GM21381 (cell line): Measurements from ENCODE around the gene FYN.

Experiments
- ATAC-seq: cut with Tn5 transposase; IDR thresholded peaks from one replicate; pipeline ENCODE4 v1.9.1; 2021; ENCODE audit warnings: mild to moderate bottlenecking, moderate library complexity; ENCODE audit not compliant: unreplicated experiment

Gene FYN

GRCh38 chr6:111757342-111757741 lies 115.9 kb downstream of the FYN start:
- no peak for ATAC-seq

GRCh38 chr6:111754423-111754822 lies 118.8 kb downstream of the FYN start:
- no peak for ATAC-seq

- ATAC-seq: no peak
Observed at GRCh38 chr6:111753573-111753972, 119.7 kb downstream of the FYN start.

- ATAC-seq: no peak
Observed at GRCh38 chr6:111752476-111752875, 120.8 kb downstream of the FYN start.

GRCh38 chr6:111750753-111751673 lies 122.2 kb downstream of the FYN start:
- ATAC-seq: peak; percentile 86

- no peak for ATAC-seq
Observed at GRCh38 chr6:111750153-111750552, 123.1 kb downstream of the FYN start.

GRCh38 chr6:111748231-111748647 lies 125.0 kb downstream of the FYN start:
- no peak for ATAC-seq

GRCh38 chr6:111747829-111748228 lies 125.4 kb downstream of the FYN start:
- no peak for ATAC-seq

- no peak for ATAC-seq
Observed at GRCh38 chr6:111747396-111747795, 125.9 kb downstream of the FYN start.

- no peak for ATAC-seq
Observed at GRCh38 chr6:111746983-111747382, 126.3 kb downstream of the FYN start.

GRCh38 chr6:111745636-111746035 lies 127.6 kb downstream of the FYN start:
- ATAC-seq: no peak

GRCh38 chr6:111745186-111745585 lies 128.1 kb downstream of the FYN start:
- ATAC-seq: no peak

GRCh38 chr6:111743862-111744692 lies 129.2 kb downstream of the FYN start:
- no peak for ATAC-seq

- no peak for ATAC-seq
Observed at GRCh38 chr6:111743360-111743759, 129.9 kb downstream of the FYN start.

GRCh38 chr6:111741177-111741952 lies 131.9 kb downstream of the FYN start:
- peak; percentile 61 for ATAC-seq

GRCh38 chr6:111740506-111740905 lies 132.7 kb downstream of the FYN start:
- ATAC-seq: no peak

GRCh38 chr6:111739257-111739696 lies 134.0 kb downstream of the FYN start:
- no peak for ATAC-seq

- no peak for ATAC-seq
Observed at GRCh38 chr6:111738631-111739030, 134.6 kb downstream of the FYN start.

GRCh38 chr6:111738156-111738555 lies 135.1 kb downstream of the FYN start:
- no peak for ATAC-seq

- ATAC-seq: no peak
Observed at GRCh38 chr6:111737065-111737521, 136.2 kb downstream of the FYN start.
